H1 (cell line): ENCODE measurements around the gene RELA. TPM values are rescaled to one million over a fixed set of nuclear protein-coding genes. Genes with fewer than 3 reads are reported as not detected.

Experiments used
- CTCF ChIA-PET: fragments of 300-600 bp; sonication (Branson Sonifier 250); formaldehyde crosslinking; loops from one replicate; lab custom pipeline; 2021; ENCODE audit not compliant: partially characterized antibody; lab: Charles Lee
- POLR2A ChIA-PET: fragments of 300-600 bp; sonication (Branson Sonifier 250); formaldehyde crosslinking; loops from one replicate; lab custom pipeline; 2021; ENCODE audit warnings: inconsistent platforms; ENCODE audit not compliant: partially characterized antibody; lab: Charles Lee
- DNase-seq, 2 experiments: peaks; one replicate each; pipeline versions ENCODE4 v3.0.0 to v3.0.0-alpha.2; 2010 to 2022; ENCODE audit warnings: low spot score in 2 of 2, low read depth in 1 of 2, mixed read lengths in 1 of 2
- FAIRE-seq: peaks from 2 replicates; lab custom pipeline; 2011; peaks lifted over from hg19 to GRCh38; lab: Jason Lieb, UNC
- H2AFZ ChIP-seq: 2 replicates; pipeline ENCODE4 v1.8.1; 2012; ENCODE audit warnings: low read length, inconsistent platforms
- H2AK5ac ChIP-seq: 2 replicates; pipeline ENCODE4 v1.6.1; 2013; ENCODE audit warnings: low read depth, low read length
- H2BK120ac ChIP-seq: replicated peaks from 2 replicates; pipeline ENCODE3; 2013; ENCODE audit warnings: low read depth, low read length, inconsistent platforms
- H2BK12ac ChIP-seq: 2 replicates; pipeline ENCODE4 v1.6.1; 2013; ENCODE audit warnings: low read depth, low read length
- H2BK15ac ChIP-seq: 2 replicates; pipeline ENCODE4 v1.6.1; 2013; ENCODE audit warnings: low read length
- H2BK20ac ChIP-seq: 2 replicates; pipeline ENCODE4 v1.6.1; 2013; ENCODE audit warnings: low read length
- H2BK5ac ChIP-seq: 2 replicates; pipeline ENCODE4 v1.6.1; 2013; ENCODE audit warnings: low read depth, low read length
- H3K14ac ChIP-seq: 2 replicates; pipeline ENCODE4 v1.6.1; 2013; ENCODE audit warnings: inconsistent platforms; ENCODE audit not compliant: insufficient read length
- H3K18ac ChIP-seq: 2 replicates; pipeline ENCODE4 v1.6.1; 2013; ENCODE audit warnings: low read length; ENCODE audit errors: extremely low read depth
- H3K23ac ChIP-seq: 2 replicates; pipeline ENCODE4 v1.6.1; 2013; ENCODE audit warnings: inconsistent platforms; ENCODE audit not compliant: insufficient read length
- H3K23me2 ChIP-seq: 2 replicates; pipeline ENCODE4 v1.6.1; 2013; ENCODE audit warnings: low read depth, low read length
- H3K27ac ChIP-seq: 2 replicates; pipeline ENCODE4 v1.6.1; 2011; ENCODE audit warnings: low read depth, low read length, inconsistent platforms
- H3K27me3 ChIP-seq, 4 experiments: replicated peaks in 1 of 4; 1 replicate in 1 of 4; 2 replicates in 3 of 4; pipeline versions ENCODE4 v1.6.1 to v1.8.1; 2011 to 2013; ENCODE audit warnings: low read length in 3 of 4, mild to moderate bottlenecking in 3 of 4, inconsistent platforms in 2 of 4, mixed read lengths in 2 of 4, moderate library complexity in 1 of 4; ENCODE audit not compliant: control insufficient read depth in 3 of 4, insufficient read depth in 3 of 4; ENCODE audit errors: extremely low read depth in 1 of 4
- H3K36me3 ChIP-seq, 4 experiments: 2 replicates each; pipeline versions ENCODE4 v1.6.1 to v1.8.1; 2011 to 2013; ENCODE audit warnings: mild to moderate bottlenecking in 4 of 4, low read length in 3 of 4, moderate library complexity in 2 of 4, control low read depth in 1 of 4, inconsistent platforms in 1 of 4; ENCODE audit not compliant: insufficient read depth in 4 of 4, control insufficient read depth in 2 of 4
- H3K4ac ChIP-seq: replicated peaks from 2 replicates; pipeline ENCODE3; 2013; ENCODE audit warnings: low read length, low read depth, mixed read lengths, inconsistent platforms; ENCODE audit not compliant: insufficient read length
- H3K4me1 ChIP-seq, 4 experiments: replicated peaks in 1 of 4; 1 replicate in 1 of 4; 2 replicates in 3 of 4; pipeline versions ENCODE4 v1.6.1 to v1.8.1; 2011 to 2013; ENCODE audit warnings: low read length in 3 of 4, inconsistent platforms in 2 of 4, mixed read lengths in 1 of 4; ENCODE audit not compliant: insufficient read depth in 4 of 4, control insufficient read depth in 3 of 4
- H3K4me2 ChIP-seq, 2 experiments: 2 replicates each; pipeline versions ENCODE4 v1.6.1 to v1.8.1; 2011 to 2013; ENCODE audit warnings: low read depth in 2 of 2, low read length in 2 of 2, control low read depth in 1 of 2, inconsistent platforms in 1 of 2, mild to moderate bottlenecking in 1 of 2; ENCODE audit not compliant: insufficient read depth in 1 of 2
- H3K4me3 ChIP-seq, 4 experiments: fragments of 200-600, 300-600 bp in 1 of 4; sonication (generic), shearing (Covaris generic), sonication (Bioruptor Twin) in 1 of 4; 2 replicates each; pipeline versions ENCODE4 v1.5.1 to v1.8.1; 2011 to 2016; ENCODE audit warnings: low read length in 4 of 4, low read depth in 3 of 4, control low read depth in 2 of 4, inconsistent platforms in 2 of 4, mild to moderate bottlenecking in 2 of 4, mixed read lengths in 1 of 4, moderate library complexity in 1 of 4; ENCODE audit not compliant: insufficient read depth in 2 of 4; ENCODE audit errors: extremely low read depth in 1 of 4
- H3K56ac ChIP-seq: replicated peaks from 2 replicates; pipeline ENCODE3; 2013; ENCODE audit warnings: low read depth, mild to moderate bottlenecking, mixed read lengths, low read length, inconsistent platforms; ENCODE audit not compliant: insufficient read length
- H3K79me1 ChIP-seq: 2 replicates; pipeline ENCODE4 v1.6.1; 2013; ENCODE audit warnings: low read depth, low read length, control low read depth
- H3K79me2 ChIP-seq, 2 experiments: 2 replicates each; pipeline versions ENCODE4 v1.6.1 to v1.8.1; 2012 to 2013; ENCODE audit warnings: low read length in 2 of 2, mild to moderate bottlenecking in 2 of 2, inconsistent platforms in 1 of 2; ENCODE audit not compliant: insufficient read depth in 2 of 2, control insufficient read depth in 1 of 2
- H3K9ac ChIP-seq, 4 experiments: replicated peaks in 1 of 4; 1 replicate in 1 of 4; 2 replicates in 3 of 4; pipeline versions ENCODE4 v1.6.1 to v1.8.1; 2011 to 2013; ENCODE audit warnings: low read depth in 3 of 4, low read length in 3 of 4, control low read depth in 2 of 4, mild to moderate bottlenecking in 2 of 4, moderate library complexity in 2 of 4, inconsistent platforms in 1 of 4; ENCODE audit errors: extremely low read depth in 1 of 4
- H3K9me3 ChIP-seq, 2 experiments: 2 replicates each; pipeline versions ENCODE4 v1.6.1 to v1.8.1; 2012 to 2013; ENCODE audit warnings: mild to moderate bottlenecking in 2 of 2, moderate library complexity in 2 of 2, control low read depth in 1 of 2, inconsistent platforms in 1 of 2, low read depth in 1 of 2, low read length in 1 of 2, mixed read lengths in 1 of 2; ENCODE audit not compliant: insufficient read depth in 2 of 2
- H4K20me1 ChIP-seq, 2 experiments: replicated peaks in 1 of 2; 2 replicates each; pipeline versions ENCODE3 to v1.8.1; 2011 to 2013; ENCODE audit warnings: inconsistent platforms in 2 of 2, low read length in 2 of 2, mild to moderate bottlenecking in 1 of 2; ENCODE audit not compliant: insufficient read depth in 2 of 2, control insufficient read depth in 1 of 2
- H4K5ac ChIP-seq: 2 replicates; pipeline ENCODE4 v1.6.1; 2013; ENCODE audit warnings: low read length, low read depth, mixed read lengths, inconsistent platforms; ENCODE audit not compliant: insufficient read length
- H4K8ac ChIP-seq: 2 replicates; pipeline ENCODE4 v1.8.0; 2013; ENCODE audit warnings: mild to moderate bottlenecking, moderate library complexity, low read length, inconsistent platforms; ENCODE audit not compliant: insufficient read depth; ENCODE audit errors: extremely low read depth
- H4K91ac ChIP-seq: replicated peaks from 2 replicates; pipeline ENCODE3; 2013; ENCODE audit warnings: low read length, mixed read lengths, inconsistent platforms; ENCODE audit not compliant: insufficient read length
- CEBPB ChIP-seq: IDR thresholded peaks from 2 replicates; pipeline ENCODE4 v1.6.1; 2012; ENCODE audit warnings: low read depth, low read length
- CHD1 ChIP-seq: IDR thresholded peaks from 2 replicates; pipeline ENCODE4 v1.6.1; 2012; ENCODE audit warnings: low read depth, low read length, improper control_type of control experiment
- EP300 ChIP-seq, 2 experiments: IDR thresholded peaks; 1 replicate in 1 of 2; 2 replicates in 1 of 2; pipeline ENCODE4 v1.6.1; 2011 to 2012; ENCODE audit warnings: low read depth in 2 of 2, low read length in 2 of 2, mild to moderate bottlenecking in 2 of 2, borderline replicate concordance in 1 of 2, inconsistent platforms in 1 of 2, moderate library complexity in 1 of 2
- HDAC6 ChIP-seq: IDR thresholded peaks from one replicate; pipeline ENCODE4 v1.7.1; 2012; ENCODE audit warnings: low read depth, mild to moderate bottlenecking, inconsistent platforms, low read length, moderate library complexity
- SAP30 ChIP-seq: fragments of 300-600 bp; sonication (generic); IDR thresholded peaks from 2 replicates; pipeline ENCODE4 v1.7.1; 2012; ENCODE audit warnings: low read length, moderate library complexity, mild to moderate bottlenecking, inconsistent platforms; ENCODE audit not compliant: insufficient read depth, insufficient replicate concordance
- SP1 ChIP-seq: IDR thresholded peaks from 2 replicates; pipeline ENCODE4 v1.6.1; 2011; ENCODE audit warnings: low read depth, low read length
- SRF ChIP-seq: IDR thresholded peaks from 2 replicates; pipeline ENCODE4 v1.6.1; 2011; ENCODE audit warnings: mild to moderate bottlenecking, low read depth, low read length, moderate library complexity
- TBP ChIP-seq: IDR thresholded peaks from 2 replicates; pipeline ENCODE4 v1.6.1; 2011; ENCODE audit warnings: low read depth, low read length, improper control_type of control experiment
- TCF12 ChIP-seq: IDR thresholded peaks from 2 replicates; pipeline ENCODE4 v1.6.1; 2011; ENCODE audit warnings: low read depth, mild to moderate bottlenecking, low read length
- ZNF274 ChIP-seq: IDR thresholded peaks from 2 replicates; pipeline ENCODE4 v1.7.0; 2012; ENCODE audit warnings: low read length, borderline replicate concordance; ENCODE audit errors: extremely low read depth
- WGBS, 2 experiments: shearing (Covaris generic) in 1 of 2; methylation state at CpG; one replicate each; pipeline versions ENCODE4 v1.1.6 to v1.1.7; 2013 to 2015; ENCODE audit warnings: low lambda C conversion rate in 2 of 2, mixed read lengths in 2 of 2, inconsistent platforms in 1 of 2, low coverage in 1 of 2, missing lambda C conversion rate in 1 of 2; ENCODE audit not compliant: insufficient replicate concordance in 2 of 2, insufficient coverage in 1 of 2, insufficient read length in 1 of 2; ENCODE audit errors: extremely low coverage in 1 of 2, missing lambda C conversion rate in 1 of 2; 5-methylcytosine and 5-hydroxymethylcytosine counted together
- polyA plus RNA-seq, 7 experiments: library from polyadenylated mRNA; depleted of rRNA in 3 of 7; stranded (reverse) in 5 of 7; unstranded in 2 of 7; fragments of >200 nt in 5 of 7; fragments of 200-250 nt in 2 of 7; gene quantifications; 1 replicate in 5 of 7; 2 replicates in 1 of 7; 4 replicates in 1 of 7; pipeline versions ENCODE4 v1.2.1 to v1.2.3, GENCODE V29; 2011 to 2013; ENCODE audit warnings: missing spikeins in 2 of 7, mixed read lengths in 2 of 7
- total RNA-seq: library from RNA; stranded (reverse); fragmentation: NEBNext Ultra II Directional; extraction: Animal tissue kit (Norgen Biotek cat#: 25700); gene quantifications from 2 replicates; pipeline ENCODE4 v1.2.1, GENCODE V29; 2021
- TF ChIP-seq, protein P1 (sequence below): IDR thresholded peaks from 2 replicates; pipeline ENCODE4 v1.6.1; 2012; ENCODE audit warnings: inconsistent platforms

Gene RELA
- total and polyA plus RNA-seq, 2 of the 8 experiments (the other 6 are each of a cell fraction or from before 2014, with no cell fraction given), result 21.9 to 27.5 TPM

DNA sequence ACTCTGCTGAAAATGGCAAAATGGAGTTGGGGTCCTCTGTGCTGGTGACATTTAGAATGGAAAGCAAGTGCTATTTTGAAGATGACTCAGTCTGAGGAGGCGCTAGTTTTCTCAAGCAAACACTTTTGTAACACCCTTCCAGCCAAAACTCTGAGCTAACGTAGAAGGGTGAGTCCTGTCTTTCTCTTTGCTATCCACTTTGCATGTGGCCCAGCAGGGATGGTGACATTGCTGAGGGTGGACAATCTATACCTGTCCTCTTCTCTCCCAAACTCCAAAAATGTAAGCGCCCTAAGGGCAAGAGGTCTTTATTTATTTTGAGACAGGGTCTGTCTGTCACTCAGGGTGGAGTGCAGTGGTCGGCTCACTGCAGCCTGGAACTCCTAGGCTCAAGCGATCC, 45.7 kb upstream of the RELA start:
- POLR2A ChIA-PET, result no interaction called here
- no peak for FAIRE-seq
- no peak overlapping the region for H2AK5ac ChIP-seq

More for the DNA sequence above, 45.7 kb upstream of the RELA start:
- no peak for DNase-seq
- H4K91ac ChIP-seq, result no peak overlapping the region
- 0 out of 8 replicates have a peak, but pooled peaks cover 0 to 3% (median under 1%) of the 10 kb centered on the region in 4 experiments for H3K36me3 ChIP-seq
- H3K23ac ChIP-seq, result no peak overlapping the region
- no peak overlapping the region for H3K4me2 ChIP-seq
- no peak overlapping the region for H3K4me3 ChIP-seq
- H3K4me1 ChIP-seq, result peaks cover 0 to 2% (median 2%) of the 10 kb centered on the region in 4 experiments; a peak in 1 of 7 replicates
- no peak overlapping the region for H4K8ac ChIP-seq
- no peak overlapping the region for H3K14ac ChIP-seq
- H2BK120ac ChIP-seq, result no peak overlapping the region
- no peak overlapping the region for H3K4ac ChIP-seq
- 93% methylated on average over 5 of the region's 5 CpGs; no CpG with 5 or more reads in 1 of the 2 experiments for WGBS, 2 experiments
- CTCF ChIA-PET, result interaction anchor here (1.0 to 1.1 kb wide), 2 partner anchors 71 to 184 kb away, joined by 3 read pairs; no protein-coding TSS in a partner anchor
- no peak overlapping the region for H2BK12ac ChIP-seq
- no peak for TF ChIP-seq SP1
- TF ChIP-seq TBP, result no peak
- TF ChIP-seq TCF12, result no peak
- TF ChIP-seq CEBPB, result no peak
- TF ChIP-seq SRF, result no peak
- no peak for TF ChIP-seq SAP30
- TF ChIP-seq, protein P1, sequence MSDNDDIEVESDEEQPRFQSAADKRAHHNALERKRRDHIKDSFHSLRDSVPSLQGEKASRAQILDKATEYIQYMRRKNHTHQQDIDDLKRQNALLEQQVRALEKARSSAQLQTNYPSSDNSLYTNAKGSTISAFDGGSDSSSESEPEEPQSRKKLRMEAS, result no peak
- TF ChIP-seq EP300 (IDR thresholded peaks at IDR 0.05; ENCODE audit: borderline replicate concordance in 1 of 2, low read depth in 2 of 2, low read length in 2 of 2), result no peak
- TF ChIP-seq ZNF274, result no peak
- no peak for TF ChIP-seq CHD1
- no peak for TF ChIP-seq HDAC6
- H3K9ac ChIP-seq, result no peak overlapping the region
- H3K79me2 ChIP-seq, result no peaks in the 10 kb centered on the region
- H3K27me3 ChIP-seq, result no peaks in the 10 kb centered on the region
- H3K56ac ChIP-seq, result no peak overlapping the region
- H4K5ac ChIP-seq, result no peak overlapping the region
- no peak overlapping the region for H2BK20ac ChIP-seq
- H3K79me1 ChIP-seq, result no peaks in the 10 kb centered on the region
- H2BK15ac ChIP-seq, result no peak overlapping the region
- H3K23me2 ChIP-seq, result peaks cover 3% of the 10 kb centered on the region; the same call in 1 of the 2 replicates
- H4K20me1 ChIP-seq, result peaks cover 0 to 2% of the 10 kb centered on the region in 2 experiments
- no peak overlapping the region for H3K18ac ChIP-seq
- H3K9me3 ChIP-seq, result 0 out of 4 replicates have a peak, but pooled peaks cover 0 to 2% of the 10 kb centered on the region in 2 experiments
- no peak overlapping the region for H2AFZ ChIP-seq
- H3K27ac ChIP-seq, result no peak overlapping the region
- no peak overlapping the region for H2BK5ac ChIP-seq
